Endothelial cell of umbilical vein (primary cell): ENCODE measurements around the gene PROM1. TPM values are rescaled to one million over a fixed set of nuclear protein-coding genes. Genes with fewer than 3 reads are reported as not detected.

Source experiments
- BruUV-seq: library from RNA; stranded (reverse); fragments of 400-500 nt; replicated peaks from 2 replicates; lab custom pipeline; 2021; lab: Mats Ljungman, UMichigan
- CTCF ChIA-PET: fragments of 300-600, 350-600 bp; sonication (Branson Sonifier 250); formaldehyde crosslinking; loops from one replicate; lab custom pipeline; 2021; ENCODE audit warnings: antibody characterized with exemption, inconsistent platforms; lab: Charles Lee
- POLR2A ChIA-PET: fragments of 300-600, 350-600 bp; sonication (Branson Sonifier 250); formaldehyde crosslinking; loops from one replicate; lab custom pipeline; 2021; ENCODE audit warnings: antibody characterized with exemption, inconsistent platforms; lab: Charles Lee
- DNase-seq: peaks from one replicate; pipeline ENCODE4 v3.0.0-alpha.2; 2011; ENCODE audit warnings: low read depth, low spot score
- FAIRE-seq: peaks from 2 replicates; lab custom pipeline; 2011; peaks lifted over from hg19 to GRCh38; lab: Jason Lieb, UNC
- H2AFZ ChIP-seq: 2 replicates; pipeline ENCODE4 v1.6.0; 2012; ENCODE audit warnings: low read depth, low read length, control low read depth, inconsistent platforms
- H3K27ac ChIP-seq: 2 replicates; pipeline ENCODE4 v1.5.1; 2011; ENCODE audit warnings: low read depth, mild to moderate bottlenecking, control low read depth, low read length, moderate library complexity; ENCODE audit not compliant: insufficient read depth
- H3K27me3 ChIP-seq, 2 experiments: 2 replicates each; pipeline versions ENCODE4 v1.6.0 to v1.6.1; 2011; ENCODE audit warnings: low read length in 2 of 2, mixed read lengths in 1 of 2; ENCODE audit not compliant: control insufficient read depth in 2 of 2, insufficient read depth in 2 of 2
- H3K36me3 ChIP-seq, 2 experiments: 2 replicates in 1 of 2; 3 replicates in 1 of 2; pipeline ENCODE4 v1.5.1; 2011; ENCODE audit warnings: low read length in 2 of 2, mild to moderate bottlenecking in 1 of 2, moderate library complexity in 1 of 2; ENCODE audit not compliant: control insufficient read depth in 2 of 2, insufficient read depth in 2 of 2; ENCODE audit errors: extremely low read depth in 1 of 2
- H3K4me1 ChIP-seq: 3 replicates; pipeline ENCODE4 v1.5.1; 2011; ENCODE audit warnings: mild to moderate bottlenecking, low read length; ENCODE audit not compliant: control insufficient read depth, insufficient read depth; ENCODE audit errors: extremely low read depth
- H3K4me2 ChIP-seq: 2 replicates; pipeline ENCODE4 v1.6.1; 2011; ENCODE audit warnings: low read length, control low read depth, mixed read lengths; ENCODE audit not compliant: insufficient read depth
- H3K4me3 ChIP-seq, 3 experiments: fragments of 200-600 bp in 1 of 3; sonication (generic), shearing (Covaris generic) in 1 of 3; replicated peaks in 1 of 3; 2 replicates each; pipeline ENCODE4 v1.5.1; 2011 to 2016; ENCODE audit warnings: control low read depth in 3 of 3, low read length in 3 of 3, mild to moderate bottlenecking in 2 of 3, inconsistent platforms in 1 of 3, low read depth in 1 of 3, moderate library complexity in 1 of 3; ENCODE audit not compliant: insufficient read depth in 1 of 3
- H3K79me2 ChIP-seq: 2 replicates; pipeline ENCODE4 v1.6.0; 2012; ENCODE audit warnings: low read length, inconsistent platforms; ENCODE audit not compliant: control insufficient read depth, insufficient read depth
- H3K9ac ChIP-seq: replicated peaks from 2 replicates; pipeline ENCODE3; 2011; ENCODE audit warnings: low read length, control low read depth; ENCODE audit not compliant: insufficient read depth; ENCODE audit errors: extremely low read depth
- H3K9me1 ChIP-seq: replicated peaks from 3 replicates; pipeline ENCODE4 v1.6.0; 2011; ENCODE audit warnings: mild to moderate bottlenecking, low read length; ENCODE audit not compliant: control insufficient read depth, insufficient read depth; ENCODE audit errors: extremely low read depth
- H3K9me3 ChIP-seq: replicated peaks from 2 replicates; pipeline ENCODE4 v1.5.1; 2012; ENCODE audit warnings: low read length, inconsistent platforms; ENCODE audit not compliant: control insufficient read depth, insufficient read depth
- H4K20me1 ChIP-seq: replicated peaks from 2 replicates; pipeline ENCODE3; 2011; ENCODE audit warnings: mild to moderate bottlenecking, low read length; ENCODE audit not compliant: control insufficient read depth, insufficient read depth; ENCODE audit errors: extremely low read depth
- EZH2 ChIP-seq: IDR thresholded peaks from 2 replicates; pipeline ENCODE4 v1.6.1; 2012; ENCODE audit warnings: borderline replicate concordance, low read depth, mild to moderate bottlenecking, moderate library complexity, low read length, inconsistent platforms; ENCODE audit not compliant: severe bottlenecking
- FOS ChIP-seq: IDR thresholded peaks from 2 replicates; pipeline ENCODE4 v1.6.1; 2011; ENCODE audit warnings: mild to moderate bottlenecking, low read length, moderate library complexity, borderline replicate concordance; ENCODE audit not compliant: insufficient read depth
- GATA2 ChIP-seq: IDR thresholded peaks from 2 replicates; pipeline ENCODE4 v1.7.0; 2011; ENCODE audit warnings: low read depth, mild to moderate bottlenecking, moderate library complexity, mixed read lengths, low read length; ENCODE audit not compliant: insufficient read length, insufficient read depth
- JUN ChIP-seq: IDR thresholded peaks from 2 replicates; pipeline ENCODE4 v1.6.1; 2011; ENCODE audit warnings: borderline replicate concordance, low read depth; ENCODE audit not compliant: insufficient read length, insufficient read depth
- MYC ChIP-seq: IDR thresholded peaks from one replicate; pipeline ENCODE4 v1.6.1; 2011; ENCODE audit warnings: mild to moderate bottlenecking, low read depth, low read length
- POLR2A ChIP-seq: IDR thresholded peaks from 2 replicates; pipeline ENCODE4 v1.6.1; 2012; ENCODE audit warnings: low read depth, mild to moderate bottlenecking, control low read depth, low read length
- POLR2AphosphoS5 ChIP-seq: IDR thresholded peaks from 2 replicates; pipeline ENCODE4 v1.6.1; 2012; ENCODE audit warnings: low read depth, mild to moderate bottlenecking, control low read depth, low read length, moderate library complexity; ENCODE audit not compliant: insufficient read depth
- dilution Hi-C: fragments of 300-500 bp; cut with MboI; formaldehyde crosslinking; loops from one replicate; pipeline ENCODE4 v1.15.0; 2019; ENCODE audit warnings: low sequenced_read_pairs; ENCODE audit not compliant: extremely low pct_ligation_motif_present
- intact Hi-C: fragments of 100-400 bp; cut with micrococcal nuclease; formaldehyde crosslinking; loops from one replicate; pipeline ENCODE4 v1.10.0; 2022
- polyA plus RNA-seq, 4 experiments: library from polyadenylated mRNA; depleted of rRNA in 3 of 4; stranded (reverse) in 3 of 4; unstranded in 1 of 4; fragments of >200 nt; gene quantifications; 2 replicates each; pipeline versions ENCODE4 v1.2.1 to v1.2.3, GENCODE V29; 2011 to 2012; ENCODE audit warnings: missing spikeins in 1 of 4
- total RNA-seq: library from RNA; stranded (reverse); gene quantifications from 2 replicates; pipeline ENCODE4 v1.2.3, GENCODE V29; 2021
- TF ChIP-seq, protein P1 (sequence below), 2 donors: IDR thresholded peaks; 1 replicate in 1 of 2; 2 replicates in 1 of 2; pipeline ENCODE4 v1.5.1; 2011; ENCODE audit warnings: low read length in 2 of 2, mild to moderate bottlenecking in 2 of 2, moderate library complexity in 2 of 2, control low read depth in 1 of 2, inconsistent platforms in 1 of 2, low read depth in 1 of 2; ENCODE audit not compliant: insufficient read depth in 1 of 2; ENCODE audit errors: extremely low read depth in 1 of 2
- TF ChIP-seq, protein P2 (sequence below): IDR thresholded peaks from 2 replicates; pipeline ENCODE4 v1.6.1; 2011; ENCODE audit not compliant: insufficient read depth, insufficient read length

PROM1 gene
- total and polyA plus RNA-seq, 2 donors (not counting 3 experiments of a cell fraction or from before 2014, with no cell fraction given) = 0.36 to 1.7 TPM

DNA sequence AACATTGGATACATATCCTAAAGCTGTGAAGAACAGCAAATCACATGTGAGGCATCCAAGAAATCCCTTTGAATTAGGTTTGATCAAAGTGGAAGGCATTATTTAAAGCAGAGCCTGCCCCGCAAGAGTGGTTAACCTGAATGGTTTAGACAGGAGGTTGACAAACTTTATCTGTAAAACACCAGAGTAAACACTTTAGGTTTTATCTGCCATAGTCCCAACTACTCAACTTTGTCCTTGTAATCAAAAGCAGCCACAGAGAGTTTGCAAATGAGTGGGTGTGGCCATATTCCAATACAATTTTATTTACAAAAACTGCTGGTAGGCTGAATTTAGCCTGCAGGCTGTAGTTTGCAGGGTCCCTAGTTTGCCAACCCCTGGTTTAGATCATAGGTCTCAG is 95.6 kb downstream of the PROM1 start:
- FAIRE-seq = no peak
- BruUV-seq = no TSS peak

More for the DNA sequence above, 95.6 kb downstream of the PROM1 start:
- ChIA-PET CTCF (interaction anchor here (2.0 to 2.3 kb wide), 2 partner anchors 13 to 105 kb away, joined by 6 to 9 read pairs; no protein-coding TSS in a partner anchor), POLR2A (no interaction called here)
- no peak overlapping the region for H3K9ac ChIP-seq
- no peak for DNase-seq
- no peaks in the 10 kb centered on the region for H3K36me3 ChIP-seq
- H3K27ac ChIP-seq = no peak overlapping the region
- intact Hi-C loops = no loop called here
- H3K27me3 ChIP-seq = peaks cover 0 to 5% of the 10 kb centered on the region in 2 experiments
- no peaks in the 10 kb centered on the region for H3K9me1 ChIP-seq
- H3K79me2 ChIP-seq = no peaks in the 10 kb centered on the region
- H3K4me1 ChIP-seq = no peaks in the 10 kb centered on the region
- H3K9me3 ChIP-seq = no peaks in the 10 kb centered on the region
- no peak overlapping the region for H3K4me3 ChIP-seq
- H3K4me2 ChIP-seq = no peak overlapping the region
- no peak overlapping the region for H2AFZ ChIP-seq
- TF ChIP-seq GATA2 (no peak), FOS (no peak), POLR2AphosphoS5 (no peak), EZH2 (no peak), POLR2A (no peak), MYC (no peak), JUN (no peak)
- TF ChIP-seq, protein P1, sequence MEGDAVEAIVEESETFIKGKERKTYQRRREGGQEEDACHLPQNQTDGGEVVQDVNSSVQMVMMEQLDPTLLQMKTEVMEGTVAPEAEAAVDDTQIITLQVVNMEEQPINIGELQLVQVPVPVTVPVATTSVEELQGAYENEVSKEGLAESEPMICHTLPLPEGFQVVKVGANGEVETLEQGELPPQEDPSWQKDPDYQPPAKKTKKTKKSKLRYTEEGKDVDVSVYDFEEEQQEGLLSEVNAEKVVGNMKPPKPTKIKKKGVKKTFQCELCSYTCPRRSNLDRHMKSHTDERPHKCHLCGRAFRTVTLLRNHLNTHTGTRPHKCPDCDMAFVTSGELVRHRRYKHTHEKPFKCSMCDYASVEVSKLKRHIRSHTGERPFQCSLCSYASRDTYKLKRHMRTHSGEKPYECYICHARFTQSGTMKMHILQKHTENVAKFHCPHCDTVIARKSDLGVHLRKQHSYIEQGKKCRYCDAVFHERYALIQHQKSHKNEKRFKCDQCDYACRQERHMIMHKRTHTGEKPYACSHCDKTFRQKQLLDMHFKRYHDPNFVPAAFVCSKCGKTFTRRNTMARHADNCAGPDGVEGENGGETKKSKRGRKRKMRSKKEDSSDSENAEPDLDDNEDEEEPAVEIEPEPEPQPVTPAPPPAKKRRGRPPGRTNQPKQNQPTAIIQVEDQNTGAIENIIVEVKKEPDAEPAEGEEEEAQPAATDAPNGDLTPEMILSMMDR (IDR thresholded peaks at IDR 0.05; ENCODE audit: extremely low read depth in 1 of 2, insufficient read depth in 1 of 2, low read depth in 1 of 2, low read length in 2 of 2) = no peak
- TF ChIP-seq, protein P2, sequence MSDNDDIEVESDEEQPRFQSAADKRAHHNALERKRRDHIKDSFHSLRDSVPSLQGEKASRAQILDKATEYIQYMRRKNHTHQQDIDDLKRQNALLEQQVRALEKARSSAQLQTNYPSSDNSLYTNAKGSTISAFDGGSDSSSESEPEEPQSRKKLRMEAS = no peak
- dilution Hi-C loops = no loop called here
- no peaks in the 10 kb centered on the region for H4K20me1 ChIP-seq
